Mesendoderm (in vitro differentiated cells): ENCODE measurements around the gene HPX.

Source experiments
- DNase-seq: peaks from one replicate; pipeline ENCODE4 v3.0.0; 2013
- H2AK5ac ChIP-seq: 2 replicates; pipeline ENCODE4 v1.6.1; 2013; ENCODE audit warnings: low read length, inconsistent platforms
- H2BK120ac ChIP-seq: 2 replicates; pipeline ENCODE4 v1.6.1; 2013; ENCODE audit warnings: low read depth, mild to moderate bottlenecking, low read length, moderate library complexity, mixed read lengths
- H2BK15ac ChIP-seq: replicated peaks from 2 replicates; pipeline ENCODE4 v1.6.1; 2013; ENCODE audit warnings: low read depth, mild to moderate bottlenecking, moderate library complexity
- H2BK5ac ChIP-seq: 2 replicates; pipeline ENCODE4 v1.6.1; 2013; ENCODE audit warnings: low read length, inconsistent platforms
- H3K18ac ChIP-seq: 2 replicates; pipeline ENCODE4 v1.6.1; 2013; ENCODE audit warnings: mild to moderate bottlenecking, low read length, mixed read lengths
- H3K23ac ChIP-seq: one replicate; pipeline ENCODE4 v1.6.1; 2013; ENCODE audit warnings: low read length
- H3K27ac ChIP-seq: 2 replicates; pipeline ENCODE4 v1.5.1; 2013; ENCODE audit warnings: low read depth, mild to moderate bottlenecking, inconsistent platforms, low read length, moderate library complexity
- H3K27me3 ChIP-seq: 2 replicates; pipeline ENCODE4 v1.6.1; 2013; ENCODE audit warnings: low read length, control low read depth, mild to moderate bottlenecking, inconsistent platforms; ENCODE audit not compliant: insufficient read depth, poor library complexity
- H3K36me3 ChIP-seq: 2 replicates; pipeline ENCODE4 v1.6.1; 2013; ENCODE audit warnings: low read length, inconsistent platforms; ENCODE audit not compliant: control insufficient read depth, insufficient read depth
- H3K4ac ChIP-seq: one replicate; pipeline ENCODE4 v1.6.1; 2013; ENCODE audit warnings: low read depth, mild to moderate bottlenecking, low read length, moderate library complexity
- H3K4me1 ChIP-seq: 2 replicates; pipeline ENCODE4 v1.6.1; 2013; ENCODE audit warnings: low read depth, low read length, inconsistent platforms; ENCODE audit not compliant: control insufficient read depth
- H3K4me2 ChIP-seq: 2 replicates; pipeline ENCODE4 v1.6.1; 2013; ENCODE audit warnings: low read length
- H3K4me3 ChIP-seq: 2 replicates; pipeline ENCODE4 v1.5.1; 2013; ENCODE audit warnings: mild to moderate bottlenecking, low read length
- H3K56ac ChIP-seq: one replicate; pipeline ENCODE4 v1.6.1; 2013; ENCODE audit warnings: low read length
- H3K79me1 ChIP-seq: 2 replicates; pipeline ENCODE4 v1.6.1; 2013; ENCODE audit warnings: low read length, inconsistent platforms
- H3K79me2 ChIP-seq: 2 replicates; pipeline ENCODE4 v1.6.1; 2013; ENCODE audit warnings: mild to moderate bottlenecking, low read length; ENCODE audit not compliant: control insufficient read depth, insufficient read depth
- H3K9ac ChIP-seq: 2 replicates; pipeline ENCODE4 v1.6.1; 2013; ENCODE audit warnings: low read length, inconsistent platforms
- H4K5ac ChIP-seq: one replicate; pipeline ENCODE4 v1.6.1; 2013; ENCODE audit warnings: low read length
- H4K8ac ChIP-seq: one replicate; pipeline ENCODE4 v1.6.1; 2013; ENCODE audit warnings: low read depth, mild to moderate bottlenecking, control low read depth, low read length, moderate library complexity
- WGBS: extraction: QIAGEN DNeasy Blood & Tissue Kit; methylation state at CpG from one replicate; pipeline ENCODE4 v1.1.7; 2013; ENCODE audit warnings: low lambda C conversion rate, missing lambda C conversion rate; ENCODE audit not compliant: insufficient coverage; ENCODE audit errors: extremely low coverage; 5-methylcytosine and 5-hydroxymethylcytosine counted together

Gene HPX

DNA sequence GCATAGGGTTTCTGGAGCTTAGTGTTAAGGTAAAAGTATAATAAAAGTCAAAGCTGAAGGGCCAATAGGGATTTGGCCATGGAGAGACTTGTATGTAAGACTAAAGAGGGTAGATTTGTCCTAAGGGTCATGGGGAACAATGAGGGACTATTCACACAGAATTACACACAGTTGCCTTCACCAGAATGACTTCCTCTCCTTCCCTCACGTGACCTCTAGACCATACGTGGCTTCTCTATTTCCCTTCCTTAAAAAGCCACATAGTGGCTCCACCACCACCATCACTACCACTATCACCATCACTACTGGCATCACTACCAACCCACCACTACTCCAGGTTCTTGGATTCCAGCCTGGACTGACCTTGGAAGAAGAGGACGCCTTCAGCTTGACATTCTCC lies 2.8 kb downstream of the HPX start:
- Histone ChIP-seq H3K9ac (no peak overlapping the region), H3K27ac (no peak overlapping the region), H4K5ac (no peak overlapping the region), H3K56ac (no peak overlapping the region), H2AK5ac (no peak overlapping the region), H3K4me1 (peaks cover 5% of the 10 kb centered on the region), H3K27me3 (no peaks in the 10 kb centered on the region), H2BK5ac (no peak overlapping the region), H3K4me3 (no peak overlapping the region), H2BK15ac (no peak overlapping the region), H3K36me3 (no peaks in the 10 kb centered on the region), H3K4me2 (no peak overlapping the region), H3K79me2 (no peaks in the 10 kb centered on the region), H3K18ac (no peak overlapping the region), H3K23ac (no peak overlapping the region), H3K79me1 (no peaks in the 10 kb centered on the region), H2BK120ac (no peak overlapping the region), H3K4ac (no peak overlapping the region), H4K8ac (no peak overlapping the region)
- no CpG with 5 or more reads among the region's 3 CpGs for WGBS
- DNase-seq = no peak

DNA sequence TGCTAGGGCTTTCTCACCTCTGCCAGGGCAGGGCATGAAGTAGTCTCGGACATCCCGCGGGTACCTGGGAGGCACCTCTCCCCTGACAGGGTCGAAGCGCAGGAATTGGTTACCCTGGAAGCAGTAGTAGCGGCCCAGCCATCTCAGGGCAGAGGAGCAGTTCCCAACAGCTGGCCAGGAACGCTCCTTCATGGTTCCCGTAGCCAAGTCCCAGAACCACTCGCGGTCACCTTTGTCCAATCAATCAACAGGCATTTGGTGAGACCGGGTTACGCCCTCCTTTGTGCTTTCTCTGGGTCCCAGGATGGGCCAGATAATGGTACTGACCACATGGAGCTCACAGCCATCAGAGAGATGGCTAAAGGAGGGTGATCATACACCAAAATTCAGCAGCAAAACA lies 3.4 kb downstream of the HPX start:
- DNase-seq = no peak
- no CpG with 5 or more reads among the region's 12 CpGs for WGBS
- H3K27ac ChIP-seq = no peak overlapping the region
- H3K9ac ChIP-seq = no peak overlapping the region
- H3K36me3 ChIP-seq = no peaks in the 10 kb centered on the region
- H3K23ac ChIP-seq = no peak overlapping the region
- no peak overlapping the region for H2BK5ac ChIP-seq
- no peak overlapping the region for H3K4ac ChIP-seq
- H3K4me1 ChIP-seq = peaks cover 5% of the 10 kb centered on the region
- H3K27me3 ChIP-seq = no peaks in the 10 kb centered on the region
- H3K4me2 ChIP-seq = no peak overlapping the region
- H2BK120ac ChIP-seq = no peak overlapping the region
- H3K4me3 ChIP-seq = no peak overlapping the region
- H2AK5ac ChIP-seq = no peak overlapping the region
- H2BK15ac ChIP-seq = no peak overlapping the region
- no peak overlapping the region for H3K56ac ChIP-seq
- no peaks in the 10 kb centered on the region for H3K79me2 ChIP-seq
- no peak overlapping the region for H3K18ac ChIP-seq
- H4K8ac ChIP-seq = no peak overlapping the region
- H3K79me1 ChIP-seq = no peaks in the 10 kb centered on the region
- H4K5ac ChIP-seq = no peak overlapping the region

DNA sequence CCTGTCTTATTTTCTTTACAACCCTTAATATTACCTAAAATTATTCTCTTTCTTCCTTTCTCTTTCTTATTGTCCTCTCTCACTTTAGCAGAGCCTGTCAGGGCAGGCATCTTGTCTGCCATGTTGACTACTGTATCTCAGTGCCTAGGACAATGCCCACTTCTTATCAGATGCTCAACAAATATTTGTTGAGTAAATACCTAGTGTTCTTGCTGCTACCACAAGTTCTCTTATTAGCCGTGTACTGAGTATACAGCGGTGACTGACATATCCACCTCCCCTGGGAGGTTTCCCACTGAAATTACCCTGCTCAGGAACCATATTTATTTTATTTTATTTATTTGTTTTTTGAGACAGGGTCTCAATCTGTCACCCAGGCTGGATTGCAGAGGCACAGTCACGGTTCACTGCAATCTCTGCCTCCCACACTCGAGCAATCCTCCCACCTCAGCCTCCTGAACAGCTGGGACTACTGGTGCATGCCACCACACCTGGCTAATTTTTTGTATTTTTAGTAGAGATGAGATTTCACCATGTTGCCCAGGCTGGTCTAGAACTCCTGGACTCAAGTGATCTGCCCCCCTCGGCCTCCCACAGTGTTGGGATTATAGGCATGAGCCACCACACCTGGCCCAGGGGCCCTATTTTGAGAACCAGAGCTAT lies 6.7 kb downstream of the HPX start:
- Histone ChIP-seq H3K4ac (no peak overlapping the region), H3K23ac (no peak overlapping the region), H4K5ac (no peak overlapping the region), H3K4me2 (no peak overlapping the region), H3K79me1 (no peaks in the 10 kb centered on the region), H3K27ac (no peak overlapping the region), H3K36me3 (no peaks in the 10 kb centered on the region), H3K18ac (no peak overlapping the region), H2BK120ac (no peak overlapping the region), H3K9ac (no peak overlapping the region), H3K4me3 (no peak overlapping the region), H4K8ac (no peak overlapping the region), H3K27me3 (no peaks in the 10 kb centered on the region), H2BK5ac (no peak overlapping the region), H3K56ac (no peak overlapping the region), H3K79me2 (no peaks in the 10 kb centered on the region), H2AK5ac (no peak overlapping the region), H2BK15ac (no peak overlapping the region), H3K4me1 (no peaks in the 10 kb centered on the region)
- no CpG with 5 or more reads among the region's 5 CpGs for WGBS
- DNase-seq = no peak

- no peak overlapping the region for H3K18ac ChIP-seq
- no peak overlapping the region for H3K56ac ChIP-seq
- no peaks in the 10 kb centered on the region for H3K27me3 ChIP-seq
- peak; percentile 40 for DNase-seq
- H3K4me2 ChIP-seq = no peak overlapping the region
- H3K23ac ChIP-seq = no peak overlapping the region
- no peak overlapping the region for H2AK5ac ChIP-seq
- H3K4me1 ChIP-seq = no peaks in the 10 kb centered on the region
- H2BK15ac ChIP-seq = no peak overlapping the region
- H3K9ac ChIP-seq = no peak overlapping the region
- no peak overlapping the region for H4K5ac ChIP-seq
- no peaks in the 10 kb centered on the region for H3K79me2 ChIP-seq
- H2BK5ac ChIP-seq = no peak overlapping the region
- no peaks in the 10 kb centered on the region for H3K79me1 ChIP-seq
- no peak overlapping the region for H3K27ac ChIP-seq
- H3K4ac ChIP-seq = no peak overlapping the region
- no peak overlapping the region for H4K8ac ChIP-seq
- no peak overlapping the region for H3K4me3 ChIP-seq
- no CpG with 5 or more reads among the region's 3 CpGs for WGBS
- no peak overlapping the region for H2BK120ac ChIP-seq
- H3K36me3 ChIP-seq = no peaks in the 10 kb centered on the region
Observed at GRCh38 chr11:6431861-6432260, 8.9 kb downstream of the HPX start.

DNA sequence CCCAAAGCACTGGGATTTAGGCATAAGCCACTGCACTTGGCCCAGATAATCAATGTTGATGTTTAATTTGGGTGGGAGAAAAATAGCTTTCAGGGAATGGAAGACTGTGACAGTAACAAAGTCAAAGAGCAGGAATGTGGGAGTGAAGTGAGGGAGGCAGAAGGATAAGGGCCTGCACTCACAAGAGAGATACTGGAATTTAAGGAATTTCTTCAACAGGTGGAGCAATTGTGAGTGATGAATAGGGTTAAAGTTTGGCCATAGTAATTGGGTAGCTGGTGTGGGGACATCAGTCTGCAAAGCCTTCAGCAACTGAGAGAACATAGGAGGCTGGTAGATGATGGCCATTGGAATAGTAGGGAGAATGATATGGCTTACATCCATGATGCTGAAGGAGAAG lies 13.3 kb downstream of the HPX start:
- Histone ChIP-seq H2BK5ac (no peak overlapping the region), H2BK15ac (no peak overlapping the region), H3K9ac (no peak overlapping the region), H3K4ac (no peak overlapping the region), H3K4me3 (no peak overlapping the region), H2BK120ac (no peak overlapping the region), H3K27me3 (no peaks in the 10 kb centered on the region), H2AK5ac (no peak overlapping the region), H3K18ac (no peak overlapping the region), H3K79me2 (no peaks in the 10 kb centered on the region), H3K56ac (no peak overlapping the region), H3K36me3 (no peaks in the 10 kb centered on the region), H3K27ac (no peak overlapping the region), H3K4me1 (no peaks in the 10 kb centered on the region), H3K23ac (no peak overlapping the region), H4K8ac (no peak overlapping the region), H3K79me1 (no peaks in the 10 kb centered on the region), H3K4me2 (no peak overlapping the region), H4K5ac (no peak overlapping the region)
- DNase-seq = peak; percentile 49

DNA sequence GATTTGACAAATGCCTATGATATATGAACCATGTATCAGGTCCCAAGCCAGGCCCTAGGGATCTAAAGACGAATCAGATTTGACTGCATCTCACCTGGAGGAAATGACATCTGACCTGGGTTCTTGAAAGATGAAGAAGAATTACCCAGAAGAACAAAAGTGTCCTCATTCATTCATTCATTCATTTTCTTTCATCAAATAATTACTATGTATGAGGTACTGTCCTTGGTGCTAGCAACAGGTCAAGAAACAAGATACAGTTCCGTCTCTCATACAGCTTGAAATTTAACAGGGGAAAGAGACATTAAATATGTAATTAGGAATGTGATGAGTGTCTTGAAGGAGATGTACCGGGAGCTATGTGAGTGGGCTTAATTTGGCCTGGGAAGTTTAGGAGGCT lies 20.1 kb downstream of the HPX start:
- Histone ChIP-seq H3K9ac (no peak overlapping the region), H4K8ac (no peak overlapping the region), H3K79me1 (no peaks in the 10 kb centered on the region), H3K4me3 (no peak overlapping the region), H2BK5ac (no peak overlapping the region), H2BK15ac (no peak overlapping the region), H3K4ac (no peak overlapping the region), H3K23ac (no peak overlapping the region), H3K4me1 (peaks cover 6% of the 10 kb centered on the region), H3K4me2 (no peak overlapping the region), H4K5ac (no peak overlapping the region), H3K36me3 (no peaks in the 10 kb centered on the region), H3K56ac (no peak overlapping the region), H3K18ac (no peak overlapping the region), H3K27ac (no peak overlapping the region), H3K79me2 (no peaks in the 10 kb centered on the region), H2BK120ac (no peak overlapping the region), H3K27me3 (peaks cover 4% of the 10 kb centered on the region), H2AK5ac (no peak overlapping the region)
- 100% methylated on average over 1 of the region's 3 CpGs for WGBS
- no peak for DNase-seq
